WTC11 (cell line): ENCODE measurements around the gene CLIC5.

Experiments
- FOXK1 ChIP-seq: sonication (generic); formaldehyde crosslinking; IDR thresholded peaks from 2 replicates; pipeline ENCODE4 v1.8.0; 2022; ENCODE audit warnings: mild to moderate bottlenecking, moderate library complexity, missing genetic modification reagents
- SMAD3 ChIP-seq: sonication (generic); formaldehyde crosslinking; IDR thresholded peaks from 2 replicates; pipeline ENCODE4 v1.8.0; 2022; ENCODE audit warnings: missing genetic modification reagents, mild to moderate bottlenecking, borderline replicate concordance
- SP1 ChIP-seq: sonication (generic); formaldehyde crosslinking; conservative IDR thresholded peaks from 2 replicates; pipeline ENCODE4 v1.8.1; 2022; ENCODE audit warnings: missing genetic modification reagents
- ZBTB21 ChIP-seq: sonication (generic); formaldehyde crosslinking; IDR thresholded peaks from 2 replicates; pipeline ENCODE4 v1.8.1; 2023; ENCODE audit warnings: mild to moderate bottlenecking, missing genetic modification reagents, borderline replicate concordance
- ZNF121 ChIP-seq: sonication (generic); formaldehyde crosslinking; IDR thresholded peaks from 2 replicates; pipeline ENCODE4 v1.8.0; 2023; ENCODE audit warnings: missing genetic modification reagents
- TF ChIP-seq, protein P1 (sequence below): fragments of 200-600 bp; IDR thresholded peaks from 2 replicates; pipeline ENCODE4 v1.8.0; 2022; ENCODE audit warnings: antibody characterized with exemption
- TF ChIP-seq, protein P2 (sequence below): sonication (generic); formaldehyde crosslinking; IDR thresholded peaks from 2 replicates; pipeline ENCODE4 v1.8.1; 2023; ENCODE audit warnings: mild to moderate bottlenecking, moderate library complexity, missing genetic modification reagents

DNA sequence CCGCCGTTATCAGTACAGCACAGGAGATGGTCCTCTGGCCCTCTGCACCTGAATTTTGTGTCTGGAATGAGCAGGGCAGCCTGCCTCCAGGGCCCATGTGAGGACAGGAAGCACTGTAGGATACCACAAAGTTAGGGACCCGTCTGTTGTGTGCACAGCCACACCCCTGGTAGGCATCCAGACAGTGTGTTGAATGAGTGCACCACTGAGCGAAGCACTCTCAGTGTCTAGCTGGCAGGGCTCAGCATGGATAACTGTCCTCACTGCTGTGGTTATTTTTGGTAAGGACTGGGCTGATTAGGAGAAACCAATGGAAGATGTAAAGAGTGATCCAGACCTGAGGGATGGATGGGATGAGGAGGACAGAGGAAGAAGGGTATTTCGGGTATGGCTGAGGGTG is 178.7 kb downstream of the CLIC5 start:
- TF ChIP-seq ZBTB21 (no peak), ZNF121 (CRISPR knock-in tag) (no peak), SP1 (no peak), SMAD3 (CRISPR knock-in tag) (no peak), FOXK1 (CRISPR knock-in tag) (no peak)
- TF ChIP-seq, protein P1, sequence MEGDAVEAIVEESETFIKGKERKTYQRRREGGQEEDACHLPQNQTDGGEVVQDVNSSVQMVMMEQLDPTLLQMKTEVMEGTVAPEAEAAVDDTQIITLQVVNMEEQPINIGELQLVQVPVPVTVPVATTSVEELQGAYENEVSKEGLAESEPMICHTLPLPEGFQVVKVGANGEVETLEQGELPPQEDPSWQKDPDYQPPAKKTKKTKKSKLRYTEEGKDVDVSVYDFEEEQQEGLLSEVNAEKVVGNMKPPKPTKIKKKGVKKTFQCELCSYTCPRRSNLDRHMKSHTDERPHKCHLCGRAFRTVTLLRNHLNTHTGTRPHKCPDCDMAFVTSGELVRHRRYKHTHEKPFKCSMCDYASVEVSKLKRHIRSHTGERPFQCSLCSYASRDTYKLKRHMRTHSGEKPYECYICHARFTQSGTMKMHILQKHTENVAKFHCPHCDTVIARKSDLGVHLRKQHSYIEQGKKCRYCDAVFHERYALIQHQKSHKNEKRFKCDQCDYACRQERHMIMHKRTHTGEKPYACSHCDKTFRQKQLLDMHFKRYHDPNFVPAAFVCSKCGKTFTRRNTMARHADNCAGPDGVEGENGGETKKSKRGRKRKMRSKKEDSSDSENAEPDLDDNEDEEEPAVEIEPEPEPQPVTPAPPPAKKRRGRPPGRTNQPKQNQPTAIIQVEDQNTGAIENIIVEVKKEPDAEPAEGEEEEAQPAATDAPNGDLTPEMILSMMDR: no peak
- TF ChIP-seq, protein P2, sequence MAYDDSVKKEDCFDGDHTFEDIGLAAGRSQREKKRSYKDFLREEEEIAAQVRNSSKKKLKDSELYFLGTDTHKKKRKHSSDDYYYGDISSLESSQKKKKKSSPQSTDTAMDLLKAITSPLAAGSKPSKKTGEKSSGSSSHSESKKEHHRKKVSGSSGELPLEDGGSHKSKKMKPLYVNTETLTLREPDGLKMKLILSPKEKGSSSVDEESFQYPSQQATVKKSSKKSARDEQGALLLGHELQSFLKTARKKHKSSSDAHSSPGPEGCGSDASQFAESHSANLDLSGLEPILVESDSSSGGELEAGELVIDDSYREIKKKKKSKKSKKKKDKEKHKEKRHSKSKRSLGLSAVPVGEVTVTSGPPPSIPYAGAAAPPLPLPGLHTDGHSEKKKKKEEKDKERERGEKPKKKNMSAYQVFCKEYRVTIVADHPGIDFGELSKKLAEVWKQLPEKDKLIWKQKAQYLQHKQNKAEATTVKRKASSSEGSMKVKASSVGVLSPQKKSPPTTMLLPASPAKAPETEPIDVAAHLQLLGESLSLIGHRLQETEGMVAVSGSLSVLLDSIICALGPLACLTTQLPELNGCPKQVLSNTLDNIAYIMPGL (CRISPR knock-in tag): no peak
